ENCODE measurements around the gene PUS7. TPM values are rescaled to one million over a fixed set of nuclear protein-coding genes. Genes with fewer than 3 reads are reported as not detected.
A peak's percentile ranks its signal among the peaks of the same experiment; 100 is the strongest.
"Not testable (repeated sequence)": the region's sequence is repeated elsewhere in the genome, so short reads cannot be mapped to it uniquely, and the experiment has no call there.

The PUS7 gene
- total RNA-seq, 4 donors from 2014 or later: 4.2 to 25.6 (median 7.1) TPM

DNA sequence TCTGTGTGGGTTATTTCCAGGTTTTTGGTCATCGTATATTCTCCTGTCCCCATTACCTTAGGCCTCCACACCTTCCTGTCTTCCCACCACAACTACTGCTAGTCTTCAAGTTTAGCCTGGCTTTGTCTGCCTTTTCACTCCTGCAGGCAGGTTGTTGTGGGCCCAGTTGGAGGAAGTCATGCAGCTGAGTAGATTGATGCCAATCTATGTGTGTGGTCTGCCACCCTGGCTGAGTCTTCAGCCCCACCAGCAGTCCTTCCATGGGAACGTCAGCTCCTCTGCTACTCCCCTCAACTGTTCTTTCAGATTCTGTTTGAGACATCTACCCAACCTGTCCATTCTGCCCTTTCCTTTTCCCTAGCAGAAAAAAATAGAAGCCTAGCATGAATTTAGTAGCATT, 16.3 kb upstream of the PUS7 start:
- peaks cover 0 to 70% (median 0%) of the 10 kb centered on the region in 3 donors for H3K36me3 ChIP-seq
- TF ChIP-seq, protein P1, sequence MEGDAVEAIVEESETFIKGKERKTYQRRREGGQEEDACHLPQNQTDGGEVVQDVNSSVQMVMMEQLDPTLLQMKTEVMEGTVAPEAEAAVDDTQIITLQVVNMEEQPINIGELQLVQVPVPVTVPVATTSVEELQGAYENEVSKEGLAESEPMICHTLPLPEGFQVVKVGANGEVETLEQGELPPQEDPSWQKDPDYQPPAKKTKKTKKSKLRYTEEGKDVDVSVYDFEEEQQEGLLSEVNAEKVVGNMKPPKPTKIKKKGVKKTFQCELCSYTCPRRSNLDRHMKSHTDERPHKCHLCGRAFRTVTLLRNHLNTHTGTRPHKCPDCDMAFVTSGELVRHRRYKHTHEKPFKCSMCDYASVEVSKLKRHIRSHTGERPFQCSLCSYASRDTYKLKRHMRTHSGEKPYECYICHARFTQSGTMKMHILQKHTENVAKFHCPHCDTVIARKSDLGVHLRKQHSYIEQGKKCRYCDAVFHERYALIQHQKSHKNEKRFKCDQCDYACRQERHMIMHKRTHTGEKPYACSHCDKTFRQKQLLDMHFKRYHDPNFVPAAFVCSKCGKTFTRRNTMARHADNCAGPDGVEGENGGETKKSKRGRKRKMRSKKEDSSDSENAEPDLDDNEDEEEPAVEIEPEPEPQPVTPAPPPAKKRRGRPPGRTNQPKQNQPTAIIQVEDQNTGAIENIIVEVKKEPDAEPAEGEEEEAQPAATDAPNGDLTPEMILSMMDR (IDR thresholded peaks at IDR 0.05): no peak
- no peak for TF ChIP-seq POLR2A (IDR thresholded peaks at IDR 0.05)
- no peak for DNase-seq

DNA sequence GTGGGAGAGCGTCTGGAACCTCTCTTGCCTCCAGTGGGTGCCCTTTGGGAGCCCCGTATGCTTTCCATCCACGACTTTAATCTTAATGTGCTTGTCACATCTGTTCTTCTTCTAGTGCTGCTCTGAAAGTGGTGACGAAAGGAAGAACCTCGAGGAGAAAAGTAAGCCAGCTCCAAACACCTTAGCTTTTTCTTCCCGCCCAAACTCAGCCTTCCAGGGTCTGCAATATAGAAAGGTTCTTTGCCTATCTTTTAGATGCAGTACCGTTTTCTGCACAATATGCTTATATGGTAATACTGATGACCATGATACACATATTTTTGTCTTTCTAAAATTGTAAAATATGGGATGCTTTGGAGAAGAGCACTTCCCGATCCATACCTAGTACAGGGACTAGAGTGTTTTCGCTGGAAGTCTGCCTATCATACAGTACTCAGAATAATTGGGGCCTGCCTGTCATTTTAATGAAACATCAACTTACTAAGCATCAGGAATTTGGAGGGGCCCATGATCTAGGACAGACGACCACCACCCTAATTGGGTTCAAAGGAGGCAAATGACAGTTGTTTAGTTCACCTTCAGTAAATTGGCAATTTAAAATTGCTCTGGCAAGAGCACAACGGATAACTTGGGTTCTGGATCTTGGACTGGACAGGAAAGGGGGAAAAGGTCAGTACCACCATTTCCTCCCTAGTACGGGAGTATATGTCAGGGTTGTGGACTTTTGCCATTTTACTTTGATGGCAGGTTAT, 10.8 kb upstream of the PUS7 start:
- TF ChIP-seq, protein P1 (IDR thresholded peaks at IDR 0.05): no peak
- Histone ChIP-seq H3K27ac (peak overlapping the region; percentile 83 to 88 (median 84)), H3K9me3 (no peaks in the 10 kb centered on the region), H3K27me3 (no peaks in the 10 kb centered on the region), H3K4me3 (peak overlapping the region; percentile 63 to 79 (median 72)), H3K36me3 (peaks cover 0 to 19% (median 0%) of the 10 kb centered on the region in 3 donors), H3K4me1 (peaks cover 0 to 15% (median 6%) of the 10 kb centered on the region in 4 donors)
- DNase-seq: no peak

More for the DNA sequence above, 16.3 kb upstream of the PUS7 start:
- H3K4me1 ChIP-seq: peaks cover 0 to 8% (median 2%) of the 10 kb centered on the region in 4 donors
- no peaks in the 10 kb centered on the region for H3K9me3 ChIP-seq
- H3K27ac ChIP-seq: no peak overlapping the region
- H3K4me3 ChIP-seq: no peak overlapping the region
- H3K27me3 ChIP-seq: no peaks in the 10 kb centered on the region

GRCh38 chr7:105531792-105532671, 10.0 kb upstream of the PUS7 start, which contains the start of gene RINT1:
Gene RINT1 (plus strand): TSS chr7:105532201. CDS start chr7:105532316, 115 bp downstream.
- peaks cover 0 to 15% (median 6%) of the 10 kb centered on the region in 4 donors for H3K4me1 ChIP-seq
- DNase-seq: peak; percentile 89 to 96 (median 92)
- no peaks in the 10 kb centered on the region for H3K27me3 ChIP-seq
- H3K27ac ChIP-seq: peak within 1 kb of the TSS; percentile 83 to 88 (median 84)
- peak within 1 kb of the TSS; percentile 63 to 79 (median 72) for H3K4me3 ChIP-seq
- H3K9me3 ChIP-seq: no peaks in the 10 kb centered on the region
- peak; percentile 71 to 93 for TF ChIP-seq POLR2A (IDR thresholded peaks at IDR 0.05)
- TF ChIP-seq, protein P1 (IDR thresholded peaks at IDR 0.05): peak; percentile 21 to 69 (median 52)
- peaks cover 0 to 11% (median 0%) of the 10 kb centered on the region in 3 donors for H3K36me3 ChIP-seq

GRCh38 chr7:105530546-105530945, 8.5 kb upstream of the PUS7 start:
- Histone ChIP-seq H3K27ac (no peak overlapping the region), H3K27me3 (no peaks in the 10 kb centered on the region), H3K4me1 (peaks cover 0 to 15% (median 6%) of the 10 kb centered on the region in 4 donors), H3K36me3 (no peaks in the 10 kb centered on the region), H3K4me3 (no peak overlapping the region), H3K9me3 (no peaks in the 10 kb centered on the region)
- TF ChIP-seq, protein P1 (IDR thresholded peaks at IDR 0.05): no peak
- TF ChIP-seq POLR2A (IDR thresholded peaks at IDR 0.05): no peak
- DNase-seq: no peak

GRCh38 chr7:105530126-105530525, 8.1 kb upstream of the PUS7 start:
- no peaks in the 10 kb centered on the region for H3K27me3 ChIP-seq

DNA sequence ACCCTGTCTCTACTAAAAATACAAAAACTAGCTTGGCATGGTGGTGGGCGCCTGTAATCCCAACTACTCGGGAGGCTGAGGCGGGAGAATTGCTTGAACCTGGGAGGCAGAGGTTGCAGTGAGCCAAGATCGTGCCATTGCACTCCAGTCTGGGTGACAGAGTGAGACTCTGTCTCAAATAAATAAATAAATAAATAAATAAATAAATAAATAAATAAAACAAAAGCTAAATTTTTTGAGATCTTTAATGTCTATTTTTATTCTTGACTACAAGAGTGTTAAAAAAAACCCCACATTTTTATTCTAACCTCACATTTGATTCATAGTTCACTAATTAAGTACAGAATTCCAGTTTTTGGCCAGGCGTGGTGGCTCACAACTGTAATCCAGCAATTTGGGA, 5.7 kb upstream of the PUS7 start:
- H3K27ac ChIP-seq, H3K4me1 ChIP-seq, H3K27me3 ChIP-seq, DNase-seq, H3K4me3 ChIP-seq, H3K36me3 ChIP-seq, H3K9me3 ChIP-seq: not testable (repeated sequence)

More at GRCh38 chr7:105530126-105530525, 8.1 kb upstream of the PUS7 start:
- Histone ChIP-seq H3K4me3 (no peak overlapping the region), H3K36me3 (no peaks in the 10 kb centered on the region), H3K9me3 (no peaks in the 10 kb centered on the region), H3K4me1 (peaks cover 0 to 15% (median 6%) of the 10 kb centered on the region in 4 donors), H3K27ac (no peak overlapping the region)
- no peak for DNase-seq
- TF ChIP-seq, protein P1 (IDR thresholded peaks at IDR 0.05): no peak
- no peak for TF ChIP-seq POLR2A (IDR thresholded peaks at IDR 0.05)

Measured in Peyer's patch (tissue), 4 donors.